Measurements from ENCODE around the gene PAH.
A peak's percentile ranks its signal among the peaks of the same experiment; 100 is the strongest.

The PAH gene

GRCh38 chr12:102951841-102952240 is 34.8 kb upstream of the PAH start:
- DNase-seq: no peak

DNA sequence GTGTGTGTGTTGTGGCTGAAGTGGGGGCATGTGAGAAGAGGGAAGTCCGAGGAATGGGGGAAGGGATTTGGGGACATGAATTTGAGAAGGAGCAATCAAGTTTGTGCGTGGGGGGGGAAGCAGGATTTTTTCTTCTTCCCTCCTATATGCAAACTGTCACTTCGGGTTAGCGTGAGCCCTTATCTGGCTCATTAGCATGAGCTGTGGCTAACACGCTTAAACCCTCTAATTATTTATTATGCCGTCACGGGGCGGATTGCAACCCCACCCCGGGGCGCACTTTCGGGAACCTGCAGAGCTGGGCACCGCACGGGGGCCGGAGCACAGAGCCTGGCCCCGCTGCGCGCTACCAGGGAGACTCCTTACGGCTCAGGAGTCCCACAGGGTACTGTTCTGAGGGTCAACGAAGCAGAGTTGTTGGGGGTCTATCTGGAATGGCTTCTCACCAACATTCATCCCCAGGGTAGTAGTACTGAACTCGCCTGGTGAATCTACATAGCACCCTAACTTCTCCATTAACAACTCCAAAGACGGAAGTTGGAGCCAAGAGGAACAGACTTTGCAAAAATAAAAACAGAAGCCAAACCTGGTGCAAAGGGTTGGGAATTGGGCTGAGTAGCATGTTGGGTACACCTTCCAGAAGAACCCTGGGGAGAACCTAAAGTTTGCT is 34.0 kb upstream of the PAH start:
- DNase-seq: no peak
- intact Hi-C loops (cut with DNase I): no loop called here

More at GRCh38 chr12:102951841-102952240, 34.8 kb upstream of the PAH start:
- intact Hi-C loops (cut with DNase I): no loop called here

GRCh38 chr12:102950107-102950949 is 33.3 kb upstream of the PAH start:
- peak in 3 of 10 donors; percentile 23 to 80 (median 73) for DNase-seq
- intact Hi-C loops (cut with DNase I): no loop called here

DNA sequence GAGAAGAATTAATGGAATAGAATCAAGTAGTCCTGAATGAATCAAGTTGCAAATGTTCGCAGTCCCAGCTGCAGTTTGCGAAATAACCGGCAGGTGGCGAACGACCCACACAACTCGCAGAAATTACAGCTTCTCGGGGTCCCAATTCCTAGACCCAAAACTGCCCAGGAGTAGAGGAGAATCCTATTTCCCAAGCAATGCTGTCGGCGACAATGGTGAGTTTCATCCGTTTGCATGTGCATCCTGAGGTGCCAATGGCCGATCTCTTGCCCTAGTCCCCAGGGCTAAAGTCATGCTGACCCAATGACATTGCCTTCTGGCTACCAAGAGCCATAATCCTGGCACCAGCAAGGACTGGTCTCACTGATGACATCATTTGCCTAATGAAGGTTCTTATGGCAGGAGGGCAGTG is 31.9 kb upstream of the PAH start:
- intact Hi-C loops (cut with DNase I): loop anchor here (1.0 kb wide), 1 partner anchor 599 kb away; no protein-coding TSS in a partner anchor
- DNase-seq: peak; percentile 49 to 93 (median 80)

DNA sequence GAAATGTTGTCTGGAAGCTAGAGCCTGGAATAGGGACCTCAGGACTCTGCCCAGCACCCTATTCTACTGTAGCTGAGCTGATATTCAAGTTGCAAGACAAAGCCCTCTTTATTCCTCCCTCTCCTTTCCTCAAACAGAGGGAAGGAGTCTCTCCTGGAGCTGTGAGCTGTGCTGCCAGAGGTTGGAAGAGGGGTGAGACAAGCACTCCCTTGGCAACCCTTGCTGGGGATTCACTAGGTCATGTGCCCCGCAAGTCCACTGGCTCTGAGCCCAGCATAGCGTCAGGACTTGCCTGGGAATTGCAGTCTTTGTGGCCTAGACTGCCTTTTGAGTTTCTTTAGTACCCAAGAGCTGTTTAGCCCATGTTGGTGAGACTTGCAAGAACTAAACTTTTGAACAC is 29.0 kb upstream of the PAH start:
- DNase-seq: no peak
- intact Hi-C loops (cut with DNase I): no loop called here

DNA sequence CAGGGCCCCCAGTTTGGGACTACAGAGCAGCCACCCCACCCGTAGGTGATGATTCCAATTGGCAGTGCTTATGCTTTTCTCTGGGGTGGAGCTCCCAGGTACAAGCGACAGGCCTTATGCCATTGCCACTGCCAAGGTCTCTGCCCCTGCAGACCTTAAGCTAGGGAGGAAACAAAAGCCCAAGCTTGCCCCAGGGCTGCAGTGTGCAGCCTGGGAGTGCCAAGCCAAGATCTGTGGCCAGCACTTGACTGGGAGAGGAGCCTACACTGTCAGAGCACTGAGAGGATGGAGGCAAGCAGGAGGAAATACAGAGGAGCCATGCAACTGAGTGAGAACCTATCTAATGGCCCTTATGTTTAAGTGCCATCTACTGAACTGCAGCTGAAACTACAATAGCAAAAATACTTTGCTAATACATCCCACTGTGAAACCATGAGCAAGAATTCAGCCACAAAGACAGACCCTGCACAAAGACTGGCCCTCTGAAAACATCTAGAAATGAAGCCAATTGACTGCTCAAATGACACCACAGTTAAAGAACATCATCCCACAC is 22.7 kb upstream of the PAH start:
- intact Hi-C loops (cut with DNase I): no loop called here
- DNase-seq: no peak

GRCh38 chr12:102939059-102939458 is 22.0 kb upstream of the PAH start:
- peak in 1 of 10 donors; percentile 30 for DNase-seq
- intact Hi-C loops (cut with DNase I): no loop called here

DNA sequence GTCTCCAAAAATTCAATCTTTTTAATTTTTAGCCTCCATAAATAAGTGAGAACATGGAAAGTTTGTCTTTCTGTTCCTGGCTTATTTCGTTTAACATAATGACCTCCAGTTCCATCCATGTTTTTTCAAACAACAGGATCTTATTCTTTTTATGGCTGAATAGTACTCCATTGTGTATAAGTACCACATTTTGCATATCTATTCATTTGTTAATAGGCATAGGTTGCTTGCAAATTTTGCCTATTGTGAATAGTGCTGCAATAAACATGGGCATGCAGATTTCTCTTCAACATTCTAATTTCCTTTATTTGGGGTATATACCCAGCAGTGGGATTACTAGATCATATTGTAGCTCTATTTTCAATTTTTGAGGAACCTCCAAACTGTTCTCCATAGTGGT is 16.1 kb upstream of the PAH start:
- no peak for DNase-seq
- intact Hi-C loops (cut with DNase I): no loop called here

- intact Hi-C loops (cut with DNase I): no loop called here
- no peak for DNase-seq
Observed at GRCh38 chr12:102927220-102927619, 10.2 kb upstream of the PAH start.

GRCh38 chr12:102921240-102921639 is 4.2 kb upstream of the PAH start:
- intact Hi-C loops (cut with DNase I): no loop called here
- no peak for DNase-seq

DNA sequence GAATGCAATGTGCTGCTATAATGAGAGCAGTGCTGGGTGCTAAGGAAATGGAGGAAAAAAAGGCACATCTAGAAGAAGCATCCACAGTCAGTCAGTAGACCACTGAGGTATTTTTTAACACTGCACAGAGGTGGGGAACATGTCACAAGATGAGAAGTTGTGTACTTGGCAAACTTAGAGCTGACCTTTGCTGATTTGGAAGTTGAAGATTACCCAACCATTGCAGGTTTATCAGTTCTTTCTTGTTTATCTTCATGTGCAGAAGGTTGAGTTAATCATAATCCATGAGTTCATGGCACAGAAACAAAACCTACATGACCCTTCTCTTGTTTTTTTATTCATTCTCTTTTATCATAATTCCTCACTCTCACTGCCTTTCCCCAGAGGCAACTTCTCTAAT is 3.2 kb upstream of the PAH start:
- no peak for DNase-seq
- intact Hi-C loops (cut with DNase I): no loop called here

GRCh38 chr12:102918840-102919239 is 1.8 kb upstream of the PAH start:
- intact Hi-C loops (cut with DNase I): no loop called here
- no peak for DNase-seq

GRCh38 chr12:102916252-102917025 is 605 bp downstream of the PAH start:
- intact Hi-C loops (cut with DNase I): no loop called here
- DNase-seq: no peak

GRCh38 chr12:102913453-102914226 is 3.4 kb downstream of the PAH start:
- intact Hi-C loops (cut with DNase I): no loop called here
- DNase-seq: no peak

- no peak for DNase-seq
- intact Hi-C loops (cut with DNase I): no loop called here
Observed at GRCh38 chr12:102912258-102912657, 4.8 kb downstream of the PAH start.

DNA sequence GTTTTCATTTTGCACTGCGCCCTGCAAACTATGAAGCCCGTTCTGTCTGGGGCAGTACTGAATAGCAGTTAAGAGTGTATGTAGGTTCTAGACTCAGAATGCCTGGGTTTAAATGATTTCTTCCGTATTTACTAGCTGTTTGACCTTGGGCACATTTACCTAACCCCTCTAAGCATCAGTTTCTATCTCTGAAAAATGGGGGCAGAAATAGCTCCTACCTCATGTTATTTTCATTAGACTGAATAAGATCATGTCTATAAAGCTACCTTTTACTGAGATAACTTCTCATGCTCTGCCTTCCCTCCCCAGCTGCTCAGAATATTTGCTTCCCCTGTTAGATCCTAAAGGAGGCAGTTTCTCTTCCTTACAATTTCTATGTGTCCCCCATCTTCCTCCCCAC is 5.7 kb downstream of the PAH start:
- intact Hi-C loops (cut with DNase I): no loop called here
- no peak for DNase-seq

DNA sequence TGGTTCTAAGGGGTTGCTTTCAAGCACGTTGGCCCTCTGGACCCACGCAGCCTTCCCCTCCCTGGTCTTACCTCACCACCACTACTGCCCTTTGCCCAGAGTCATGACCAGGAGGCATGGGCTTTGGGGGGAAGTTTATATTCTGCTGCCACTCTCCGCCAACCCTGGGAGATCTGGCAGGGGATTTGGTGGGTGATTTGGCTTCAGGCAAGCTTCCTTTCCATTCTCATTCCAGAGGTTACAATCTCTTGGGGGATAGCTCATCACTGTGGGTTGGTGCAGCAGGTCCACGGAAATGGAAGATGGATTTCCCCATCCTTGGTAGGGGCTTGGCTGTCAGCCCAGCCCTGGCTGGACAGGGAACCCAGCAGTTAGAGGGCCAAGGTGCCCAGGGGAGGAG is 6.3 kb downstream of the PAH start:
- DNase-seq: no peak

GRCh38 chr12:102910137-102910536 is 6.9 kb downstream of the PAH start:
- no peak for DNase-seq
- intact Hi-C loops (cut with DNase I): no loop called here

More for the DNA sequence above, 6.3 kb downstream of the PAH start:
- intact Hi-C loops (cut with DNase I): no loop called here

DNA sequence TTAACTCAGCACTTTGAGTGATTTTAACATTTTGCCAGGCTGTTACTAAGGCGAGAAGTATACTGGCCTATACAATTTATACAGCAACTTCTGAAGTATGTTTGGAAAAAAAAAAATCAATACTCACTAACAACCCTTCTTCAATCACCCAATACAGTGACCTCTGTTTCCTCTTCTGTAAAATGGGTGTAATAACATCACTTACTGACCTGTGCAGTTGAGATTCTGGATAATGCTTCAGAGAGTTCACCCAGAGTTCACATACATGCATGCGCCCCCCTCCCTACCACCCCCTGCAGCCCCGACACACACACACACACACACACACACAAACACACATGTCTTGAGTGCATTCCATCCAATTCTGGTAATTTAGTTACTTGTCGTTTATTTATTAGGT is 9.1 kb downstream of the PAH start:
- DNase-seq: no peak
- intact Hi-C loops (cut with DNase I): no loop called here

GRCh38 chr12:102905229-102905628 is 11.8 kb downstream of the PAH start:
- DNase-seq: no peak
- intact Hi-C loops (cut with DNase I): no loop called here
